DOHH2 (cell line): ENCODE measurements around the gene RACGAP1.

ENCODE experiments used
- H3F3A ChIP-seq: fragments of 200-600 bp; sonication (generic), shearing (Covaris generic); 2 replicates; pipeline ENCODE4 v1.6.0; 2016; ENCODE audit warnings: antibody characterized with exemption, mild to moderate bottlenecking; ENCODE audit not compliant: control insufficient read depth, insufficient read depth
- H3K27ac ChIP-seq: fragments of 200-600 bp; sonication (generic); 2 replicates; pipeline ENCODE4 v1.5.1; 2014; ENCODE audit warnings: low read depth, mild to moderate bottlenecking, low read length, moderate library complexity
- H3K27me3 ChIP-seq: fragments of 200-600 bp; sonication (generic); 2 replicates; pipeline ENCODE4 v1.6.1; 2014; ENCODE audit warnings: mild to moderate bottlenecking, low read length, mixed read lengths; ENCODE audit not compliant: control insufficient read depth
- H3K36me3 ChIP-seq: fragments of 200-600 bp; sonication (generic); 2 replicates; pipeline ENCODE4 v1.6.1; 2014; ENCODE audit warnings: mild to moderate bottlenecking, low read length, moderate library complexity, mixed read lengths; ENCODE audit not compliant: control insufficient read depth
- H3K4me1 ChIP-seq: fragments of 200-600 bp; sonication (generic); 2 replicates; pipeline ENCODE4 v1.6.1; 2014; ENCODE audit warnings: mild to moderate bottlenecking, low read length, mixed read lengths; ENCODE audit not compliant: control insufficient read depth
- H3K4me2 ChIP-seq: fragments of 200-600 bp; sonication (generic); 2 replicates; pipeline ENCODE4 v1.6.0; 2014; ENCODE audit warnings: mild to moderate bottlenecking, low read length, moderate library complexity
- H3K4me3 ChIP-seq: fragments of 200-600 bp; sonication (generic); 2 replicates; pipeline ENCODE4 v1.5.1; 2014; ENCODE audit warnings: mild to moderate bottlenecking, low read length, mixed read lengths
- H3K79me2 ChIP-seq: fragments of 200-600 bp; sonication (generic); 2 replicates; pipeline ENCODE4 v1.6.1; 2014; ENCODE audit warnings: mild to moderate bottlenecking, low read length, mixed read lengths; ENCODE audit not compliant: control insufficient read depth
- H3K9me2 ChIP-seq: fragments of 200-600 bp; sonication (generic); replicated peaks from 2 replicates; pipeline ENCODE4 v1.6.1; 2014; ENCODE audit warnings: mild to moderate bottlenecking, low read length, mixed read lengths; ENCODE audit not compliant: control insufficient read depth
- H3K9me3 ChIP-seq: fragments of 200-600 bp; sonication (generic); 2 replicates; pipeline ENCODE4 v1.6.1; 2014; ENCODE audit warnings: antibody characterized with exemption, low read length, mixed read lengths; ENCODE audit not compliant: control insufficient read depth, insufficient read depth
- H4K20me1 ChIP-seq: fragments of 200-600 bp; sonication (generic); 2 replicates; pipeline ENCODE4 v1.6.0; 2014; ENCODE audit warnings: low read depth, mild to moderate bottlenecking, antibody characterized with exemption, low read length, moderate library complexity; ENCODE audit not compliant: control insufficient read depth, insufficient read depth
- CTCF ChIP-seq: fragments of 200-600 bp; sonication (generic); IDR thresholded peaks from one replicate; pipeline ENCODE4 v1.5.1; 2014; ENCODE audit warnings: antibody characterized with exemption, mild to moderate bottlenecking, low read depth, low read length; ENCODE audit not compliant: poor library complexity, severe bottlenecking
- EZH2phosphoT487 ChIP-seq: fragments of 200-600 bp; sonication (generic); IDR thresholded peaks from 2 replicates; pipeline ENCODE4 v1.6.1; 2017; ENCODE audit warnings: borderline replicate concordance, mild to moderate bottlenecking, antibody characterized with exemption, low read length, moderate library complexity, mixed read lengths

The RACGAP1 gene

GRCh38 chr12:50062728-50063460 is 37.6 kb upstream of the RACGAP1 start:
- Histone ChIP-seq H4K20me1 (no peaks in the 10 kb centered on the region), H3F3A (no peaks in the 10 kb centered on the region; the same call in 1 of the 2 replicates), H3K27me3 (peaks cover 65% of the 10 kb centered on the region), H3K79me2 (no peaks in the 10 kb centered on the region), H3K9me3 (no peaks in the 10 kb centered on the region), H3K4me3 (no peak overlapping the region), H3K36me3 (no peaks in the 10 kb centered on the region), H3K4me2 (no peak overlapping the region), H3K9me2 (no peaks in the 10 kb centered on the region), H3K27ac (no peak overlapping the region), H3K4me1 (peaks cover 14% of the 10 kb centered on the region)
- no peak for TF ChIP-seq CTCF

- Histone ChIP-seq H3K9me2 (no peaks in the 10 kb centered on the region), H3K4me3 (no peak overlapping the region), H3K4me2 (no peak overlapping the region), H3K4me1 (peaks cover 19% of the 10 kb centered on the region), H3K79me2 (no peaks in the 10 kb centered on the region), H3F3A (no peaks in the 10 kb centered on the region; the same call in 1 of the 2 replicates), H3K27ac (no peak overlapping the region), H4K20me1 (no peaks in the 10 kb centered on the region), H3K27me3 (peaks cover 70% of the 10 kb centered on the region), H3K36me3 (no peaks in the 10 kb centered on the region), H3K9me3 (no peaks in the 10 kb centered on the region)
- no peak for TF ChIP-seq EZH2phosphoT487
- no peak for TF ChIP-seq CTCF
Observed at GRCh38 chr12:50061946-50062686, 36.8 kb upstream of the RACGAP1 start.

- no peak overlapping the region for H3K27ac ChIP-seq
- peaks cover 29% of the 10 kb centered on the region for H3K4me1 ChIP-seq
- 0 out of 2 replicates have a peak, but pooled peaks cover 4% of the 10 kb centered on the region for H4K20me1 ChIP-seq
- peaks cover 71% of the 10 kb centered on the region for H3K27me3 ChIP-seq
- TF ChIP-seq EZH2phosphoT487 (no peak), CTCF (no peak)
- no peaks in the 10 kb centered on the region for H3K36me3 ChIP-seq
- no peak overlapping the region for H3K4me3 ChIP-seq
- no peak overlapping the region for H3K4me2 ChIP-seq
- no peaks in the 10 kb centered on the region for H3K9me3 ChIP-seq
- H3K79me2 ChIP-seq: no peaks in the 10 kb centered on the region
- H3F3A ChIP-seq: no peaks in the 10 kb centered on the region
- no peaks in the 10 kb centered on the region for H3K9me2 ChIP-seq
Observed at GRCh38 chr12:50061171-50061570, 35.9 kb upstream of the RACGAP1 start.
